H1 (cell line): ENCODE results near the gene ARL2BP.

Experiments used
- YY1 ChIP-seq: IDR thresholded peaks from 2 replicates; pipeline ENCODE4 v1.6.1; 2011; ENCODE audit warnings: low read depth, mild to moderate bottlenecking, low read length
- TF ChIP-seq, protein P1 (sequence below), 3 experiments: IDR thresholded peaks; 1 replicate in 2 of 3; 2 replicates in 1 of 3; pipeline versions ENCODE4 v1.5.1 to v1.6.1; 2011; ENCODE audit warnings: low read length in 3 of 3, mild to moderate bottlenecking in 3 of 3, inconsistent platforms in 2 of 3, low read depth in 1 of 3, moderate library complexity in 1 of 3; ENCODE audit not compliant: insufficient read depth in 1 of 3; ENCODE audit errors: control extremely low read depth in 1 of 3
- TF ChIP-seq, protein P2 (sequence below): IDR thresholded peaks from 2 replicates; pipeline ENCODE4 v1.6.1; 2011; ENCODE audit warnings: low read length, improper control_type of control experiment

DNA sequence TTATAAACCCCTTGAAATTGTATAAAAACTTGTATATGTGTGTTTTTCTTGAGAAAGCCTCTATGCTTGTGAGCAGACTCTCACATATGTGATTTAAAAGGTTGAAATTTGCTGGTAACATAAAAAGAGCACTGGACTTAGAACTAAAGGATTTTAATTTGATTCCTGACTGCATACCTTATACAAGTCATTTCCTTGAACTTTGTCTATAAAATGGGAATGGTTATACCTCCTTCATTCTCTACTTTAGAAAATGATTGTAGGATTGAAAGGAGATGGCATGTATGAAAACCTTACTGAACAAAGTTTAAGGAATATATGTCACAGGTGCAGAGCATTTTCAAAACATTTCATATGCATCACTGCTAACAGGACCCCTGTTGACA, 10.4 kb upstream of the ARL2BP start:
- no peak for TF ChIP-seq YY1
- TF ChIP-seq, protein P1, sequence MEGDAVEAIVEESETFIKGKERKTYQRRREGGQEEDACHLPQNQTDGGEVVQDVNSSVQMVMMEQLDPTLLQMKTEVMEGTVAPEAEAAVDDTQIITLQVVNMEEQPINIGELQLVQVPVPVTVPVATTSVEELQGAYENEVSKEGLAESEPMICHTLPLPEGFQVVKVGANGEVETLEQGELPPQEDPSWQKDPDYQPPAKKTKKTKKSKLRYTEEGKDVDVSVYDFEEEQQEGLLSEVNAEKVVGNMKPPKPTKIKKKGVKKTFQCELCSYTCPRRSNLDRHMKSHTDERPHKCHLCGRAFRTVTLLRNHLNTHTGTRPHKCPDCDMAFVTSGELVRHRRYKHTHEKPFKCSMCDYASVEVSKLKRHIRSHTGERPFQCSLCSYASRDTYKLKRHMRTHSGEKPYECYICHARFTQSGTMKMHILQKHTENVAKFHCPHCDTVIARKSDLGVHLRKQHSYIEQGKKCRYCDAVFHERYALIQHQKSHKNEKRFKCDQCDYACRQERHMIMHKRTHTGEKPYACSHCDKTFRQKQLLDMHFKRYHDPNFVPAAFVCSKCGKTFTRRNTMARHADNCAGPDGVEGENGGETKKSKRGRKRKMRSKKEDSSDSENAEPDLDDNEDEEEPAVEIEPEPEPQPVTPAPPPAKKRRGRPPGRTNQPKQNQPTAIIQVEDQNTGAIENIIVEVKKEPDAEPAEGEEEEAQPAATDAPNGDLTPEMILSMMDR (IDR thresholded peaks at IDR 0.05; ENCODE audit: control extremely low read depth in 1 of 3, insufficient read depth in 1 of 3, low read depth in 1 of 3, low read length in 3 of 3): no peak
- TF ChIP-seq, protein P2, sequence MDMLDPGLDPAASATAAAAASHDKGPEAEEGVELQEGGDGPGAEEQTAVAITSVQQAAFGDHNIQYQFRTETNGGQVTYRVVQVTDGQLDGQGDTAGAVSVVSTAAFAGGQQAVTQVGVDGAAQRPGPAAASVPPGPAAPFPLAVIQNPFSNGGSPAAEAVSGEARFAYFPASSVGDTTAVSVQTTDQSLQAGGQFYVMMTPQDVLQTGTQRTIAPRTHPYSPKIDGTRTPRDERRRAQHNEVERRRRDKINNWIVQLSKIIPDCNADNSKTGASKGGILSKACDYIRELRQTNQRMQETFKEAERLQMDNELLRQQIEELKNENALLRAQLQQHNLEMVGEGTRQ: no peak
